GM19193 (cell line): Measurements from ENCODE around the gene SYT2.

Experiments
- POLR2A ChIP-seq: IDR thresholded peaks from 4 replicates; pipeline ENCODE4 v1.6.1; 2011; ENCODE audit not compliant: insufficient read depth, insufficient read length; ENCODE audit errors: extremely low read depth

The SYT2 gene

GRCh38 chr1:202593845-202594244 lies 116.4 kb downstream of the SYT2 start:
- no peak for TF ChIP-seq POLR2A

GRCh38 chr1:202592146-202592545 lies 118.1 kb downstream of the SYT2 start:
- no peak for TF ChIP-seq POLR2A

GRCh38 chr1:202591515-202591914 lies 118.7 kb downstream of the SYT2 start:
- TF ChIP-seq POLR2A, result no peak

GRCh38 chr1:202590975-202591411 lies 119.3 kb downstream of the SYT2 start:
- no peak for TF ChIP-seq POLR2A

- TF ChIP-seq POLR2A, result no peak
Observed at GRCh38 chr1:202590126-202590525, 120.1 kb downstream of the SYT2 start.

- TF ChIP-seq POLR2A, result no peak
Observed at GRCh38 chr1:202589190-202589930, 120.9 kb downstream of the SYT2 start.

- TF ChIP-seq POLR2A, result no peak
Observed at GRCh38 chr1:202588503-202589189, 121.6 kb downstream of the SYT2 start.

- TF ChIP-seq POLR2A, result no peak
Observed at GRCh38 chr1:202587859-202588485, 122.3 kb downstream of the SYT2 start.

- TF ChIP-seq POLR2A, result no peak
Observed at GRCh38 chr1:202586871-202587270, 123.4 kb downstream of the SYT2 start.

- no peak for TF ChIP-seq POLR2A
Observed at GRCh38 chr1:202586018-202586821, 124.0 kb downstream of the SYT2 start.

- no peak for TF ChIP-seq POLR2A
Observed at GRCh38 chr1:202585590-202585933, 124.7 kb downstream of the SYT2 start.

GRCh38 chr1:202584707-202585589 lies 125.3 kb downstream of the SYT2 start:
- TF ChIP-seq POLR2A, result no peak

GRCh38 chr1:202580619-202581018 lies 129.6 kb downstream of the SYT2 start:
- TF ChIP-seq POLR2A, result no peak

GRCh38 chr1:202579806-202580205 lies 130.4 kb downstream of the SYT2 start:
- TF ChIP-seq POLR2A, result no peak
